ENCODE measurements around the gene KAZN.

Gene KAZN

DNA sequence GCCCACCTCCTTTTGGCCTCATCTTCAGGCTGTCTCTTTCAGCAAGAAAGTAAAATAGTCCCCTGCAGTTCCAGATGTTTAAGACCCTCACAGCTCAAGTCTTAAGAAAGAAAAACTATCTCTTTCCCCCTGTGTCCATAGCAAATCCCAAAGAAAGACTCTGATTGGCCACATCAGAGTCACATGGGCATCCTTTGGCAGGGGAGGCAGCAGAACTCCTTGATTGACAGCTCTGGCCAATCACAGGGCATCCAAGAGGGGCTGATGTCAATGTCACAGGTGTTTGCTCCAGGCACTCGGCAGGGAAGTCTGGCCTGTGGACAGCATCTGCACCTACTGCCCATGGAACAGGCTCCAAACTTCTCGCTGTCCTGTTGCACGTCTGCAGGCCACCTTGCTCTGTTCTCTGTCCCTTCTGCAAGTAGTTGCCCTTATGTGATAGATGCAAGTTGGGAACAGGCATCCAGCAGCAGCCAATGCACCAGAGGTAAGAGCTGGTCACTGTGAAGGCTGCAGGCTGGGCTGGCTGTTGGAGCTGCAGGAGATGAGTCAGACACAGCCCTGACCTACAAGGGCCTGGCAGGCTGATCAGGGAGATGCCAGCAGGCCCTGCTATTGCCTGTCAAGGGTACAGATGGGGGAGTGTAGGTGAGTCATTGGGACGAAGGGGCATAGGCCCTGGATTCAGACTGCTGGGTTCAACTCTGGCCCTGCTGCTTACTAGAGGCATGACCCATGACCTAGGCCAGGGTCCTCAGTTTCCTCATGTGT, 458.2 kb downstream of the KAZN start:
- TF ChIP-seq TCF12 (IDR thresholded peaks at IDR 0.05; ENCODE audit: low read depth) (no peak), CEBPB (IDR thresholded peaks at IDR 0.05) (no peak), RAD21 (IDR thresholded peaks at IDR 0.05; ENCODE audit: low read depth) (no peak), FOXM1 (IDR thresholded peaks at IDR 0.05; ENCODE audit: borderline replicate concordance, low read depth) (no peak)
- TF ChIP-seq, protein P1, sequence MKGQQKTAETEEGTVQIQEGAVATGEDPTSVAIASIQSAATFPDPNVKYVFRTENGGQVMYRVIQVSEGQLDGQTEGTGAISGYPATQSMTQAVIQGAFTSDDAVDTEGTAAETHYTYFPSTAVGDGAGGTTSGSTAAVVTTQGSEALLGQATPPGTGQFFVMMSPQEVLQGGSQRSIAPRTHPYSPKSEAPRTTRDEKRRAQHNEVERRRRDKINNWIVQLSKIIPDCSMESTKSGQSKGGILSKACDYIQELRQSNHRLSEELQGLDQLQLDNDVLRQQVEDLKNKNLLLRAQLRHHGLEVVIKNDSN (IDR thresholded peaks at IDR 0.05) = peak; percentile 81
- TF ChIP-seq, protein P2, sequence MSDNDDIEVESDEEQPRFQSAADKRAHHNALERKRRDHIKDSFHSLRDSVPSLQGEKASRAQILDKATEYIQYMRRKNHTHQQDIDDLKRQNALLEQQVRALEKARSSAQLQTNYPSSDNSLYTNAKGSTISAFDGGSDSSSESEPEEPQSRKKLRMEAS (IDR thresholded peaks at IDR 0.05) = no peak
- TF ChIP-seq, protein P3, sequence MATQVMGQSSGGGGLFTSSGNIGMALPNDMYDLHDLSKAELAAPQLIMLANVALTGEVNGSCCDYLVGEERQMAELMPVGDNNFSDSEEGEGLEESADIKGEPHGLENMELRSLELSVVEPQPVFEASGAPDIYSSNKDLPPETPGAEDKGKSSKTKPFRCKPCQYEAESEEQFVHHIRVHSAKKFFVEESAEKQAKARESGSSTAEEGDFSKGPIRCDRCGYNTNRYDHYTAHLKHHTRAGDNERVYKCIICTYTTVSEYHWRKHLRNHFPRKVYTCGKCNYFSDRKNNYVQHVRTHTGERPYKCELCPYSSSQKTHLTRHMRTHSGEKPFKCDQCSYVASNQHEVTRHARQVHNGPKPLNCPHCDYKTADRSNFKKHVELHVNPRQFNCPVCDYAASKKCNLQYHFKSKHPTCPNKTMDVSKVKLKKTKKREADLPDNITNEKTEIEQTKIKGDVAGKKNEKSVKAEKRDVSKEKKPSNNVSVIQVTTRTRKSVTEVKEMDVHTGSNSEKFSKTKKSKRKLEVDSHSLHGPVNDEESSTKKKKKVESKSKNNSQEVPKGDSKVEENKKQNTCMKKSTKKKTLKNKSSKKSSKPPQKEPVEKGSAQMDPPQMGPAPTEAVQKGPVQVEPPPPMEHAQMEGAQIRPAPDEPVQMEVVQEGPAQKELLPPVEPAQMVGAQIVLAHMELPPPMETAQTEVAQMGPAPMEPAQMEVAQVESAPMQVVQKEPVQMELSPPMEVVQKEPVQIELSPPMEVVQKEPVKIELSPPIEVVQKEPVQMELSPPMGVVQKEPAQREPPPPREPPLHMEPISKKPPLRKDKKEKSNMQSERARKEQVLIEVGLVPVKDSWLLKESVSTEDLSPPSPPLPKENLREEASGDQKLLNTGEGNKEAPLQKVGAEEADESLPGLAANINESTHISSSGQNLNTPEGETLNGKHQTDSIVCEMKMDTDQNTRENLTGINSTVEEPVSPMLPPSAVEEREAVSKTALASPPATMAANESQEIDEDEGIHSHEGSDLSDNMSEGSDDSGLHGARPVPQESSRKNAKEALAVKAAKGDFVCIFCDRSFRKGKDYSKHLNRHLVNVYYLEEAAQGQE (IDR thresholded peaks at IDR 0.05; ENCODE audit: low read depth) = no peak

DNA sequence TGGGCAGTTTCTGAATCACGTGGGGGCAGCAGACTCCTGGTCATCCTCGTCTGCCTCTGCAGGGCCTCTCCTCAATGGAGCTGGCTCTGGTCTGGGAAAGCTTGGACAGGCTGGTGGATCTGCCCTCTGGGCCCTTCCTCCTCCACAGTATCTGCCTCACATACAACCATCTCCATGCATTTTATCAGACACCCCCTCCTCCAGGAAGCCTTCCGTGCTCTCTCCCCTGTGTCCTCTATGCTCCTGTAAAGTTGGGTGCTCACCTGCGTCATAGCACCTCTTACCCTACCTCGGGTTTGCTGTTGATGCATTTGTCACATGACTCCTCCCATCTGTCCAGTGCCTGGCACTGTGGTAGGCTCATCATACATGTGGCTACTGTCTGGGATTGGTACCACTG, 459.3 kb downstream of the KAZN start:
- no peak for TF ChIP-seq EGR1 (IDR thresholded peaks at IDR 0.05)
- no peak for TF ChIP-seq RAD21 (IDR thresholded peaks at IDR 0.05; ENCODE audit: low read depth)
- TF ChIP-seq, protein P2 (IDR thresholded peaks at IDR 0.05) = no peak
- no peak for TF ChIP-seq NFIC (IDR thresholded peaks at IDR 0.05)
- TF ChIP-seq ZBTB7A (IDR thresholded peaks at IDR 0.05; ENCODE audit: low read depth) = no peak

DNA sequence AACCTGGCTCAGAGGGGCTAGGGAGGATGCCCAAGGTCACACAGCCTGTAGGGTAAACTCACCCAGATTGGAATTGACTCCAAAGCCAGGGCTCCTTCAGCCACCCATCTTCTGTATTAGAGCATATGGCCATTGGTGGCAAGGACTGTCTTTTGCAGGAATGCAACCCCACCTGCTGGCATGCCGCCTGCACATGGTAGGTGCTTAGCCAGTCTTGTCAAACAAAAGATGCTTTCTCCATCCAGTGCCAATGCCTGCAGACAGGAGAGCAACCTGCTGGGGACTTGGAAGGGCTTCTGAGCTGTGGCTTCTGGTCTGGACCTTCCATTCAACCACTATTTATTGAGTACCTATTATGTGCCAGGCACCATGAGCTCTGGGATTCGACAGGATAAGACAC, 459.8 kb downstream of the KAZN start:
- no peak for TF ChIP-seq TCF12 (IDR thresholded peaks at IDR 0.05; ENCODE audit: low read depth)
- no peak for TF ChIP-seq TAF1 (IDR thresholded peaks at IDR 0.05; ENCODE audit: low read depth)

DNA sequence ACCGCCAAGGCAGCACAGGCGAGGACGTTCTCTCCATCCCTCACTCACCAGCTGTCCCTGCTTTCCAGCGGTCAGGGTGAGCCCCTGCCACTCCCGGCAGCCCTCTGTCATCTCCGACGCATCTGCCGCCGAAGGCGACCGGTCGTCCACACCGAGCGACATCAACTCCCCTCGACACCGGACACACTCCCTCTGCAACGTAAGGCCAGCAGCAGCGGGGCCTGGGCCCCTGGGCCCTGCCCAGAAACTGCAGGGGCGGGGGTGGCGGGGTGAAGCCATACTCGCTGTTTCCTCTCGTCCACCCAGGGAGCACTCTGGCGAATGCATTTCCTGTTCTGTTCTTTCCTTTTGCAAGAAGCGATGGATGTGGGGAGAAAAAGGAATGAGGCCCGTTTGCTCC, 461.6 kb downstream of the KAZN start:
- no peak for TF ChIP-seq CEBPB (IDR thresholded peaks at IDR 0.05)
- TF ChIP-seq, protein P1 (IDR thresholded peaks at IDR 0.05) = no peak
- TF ChIP-seq TAF1 (IDR thresholded peaks at IDR 0.05; ENCODE audit: low read depth) = no peak
- TF ChIP-seq ZBTB7A (IDR thresholded peaks at IDR 0.05; ENCODE audit: low read depth) = no peak
- no peak for TF ChIP-seq YY1 (IDR thresholded peaks at IDR 0.05; ENCODE audit: low read depth)
- no peak for TF ChIP-seq TEAD4 (IDR thresholded peaks at IDR 0.05)
- TF ChIP-seq, protein P3 (IDR thresholded peaks at IDR 0.05; ENCODE audit: low read depth) = no peak
- no peak for TF ChIP-seq FOXM1 (IDR thresholded peaks at IDR 0.05; ENCODE audit: borderline replicate concordance, low read depth)

DNA sequence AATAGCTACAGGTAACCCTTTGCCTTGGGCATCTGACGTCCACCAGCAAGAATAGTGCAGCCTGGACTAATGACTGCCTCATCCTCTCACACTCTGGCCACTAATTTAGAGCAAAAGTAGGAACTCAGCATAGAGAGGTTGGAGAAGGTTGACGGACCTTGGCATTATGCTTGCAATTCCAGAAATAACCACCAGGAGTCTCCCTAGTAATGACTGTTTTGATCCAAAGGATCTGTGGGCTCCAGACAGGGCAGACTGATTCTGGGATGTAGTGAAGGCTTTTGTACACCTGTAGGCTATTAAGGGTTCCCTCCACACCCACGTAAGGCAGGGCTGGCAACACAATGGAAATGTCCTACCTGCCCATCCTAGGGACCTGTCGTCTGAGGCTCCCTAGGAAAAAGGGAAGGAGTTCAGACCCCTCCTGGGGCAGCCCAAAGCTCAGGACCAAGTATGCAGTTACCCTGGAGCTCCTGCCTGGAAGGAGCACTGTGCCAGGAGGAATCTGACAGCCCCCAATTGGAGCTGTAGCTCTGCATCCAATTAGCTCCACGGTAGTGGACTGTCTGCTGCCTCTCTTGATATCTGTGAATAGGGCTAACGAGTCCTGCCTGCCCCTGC, 464.1 kb downstream of the KAZN start:
- no peak for TF ChIP-seq CREB1 (IDR thresholded peaks at IDR 0.05; ENCODE audit: low read depth)
- no peak for TF ChIP-seq EGR1 (IDR thresholded peaks at IDR 0.05)
- TF ChIP-seq RAD21 (IDR thresholded peaks at IDR 0.05; ENCODE audit: low read depth) = peak; percentile 49
- TF ChIP-seq YY1 (IDR thresholded peaks at IDR 0.05; ENCODE audit: low read depth) = no peak

DNA sequence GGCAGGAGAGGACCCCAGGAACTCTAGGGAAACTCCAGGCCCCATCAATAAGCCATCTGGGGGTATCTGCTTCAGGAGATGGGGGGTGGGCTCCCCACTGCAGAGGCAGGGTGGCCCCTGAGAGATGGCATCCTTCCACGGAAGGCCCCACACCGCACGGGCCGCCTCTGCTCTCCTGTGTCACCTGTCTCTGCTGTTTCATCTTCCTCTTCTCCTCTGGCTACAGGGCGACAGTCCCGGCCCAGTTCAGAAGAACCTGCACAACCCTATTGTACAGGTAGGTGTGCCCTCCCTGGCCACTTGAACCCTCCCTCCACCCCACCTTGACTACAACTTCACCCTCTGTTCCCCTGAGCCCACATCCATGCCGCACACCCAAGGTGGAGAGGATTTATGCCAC, 464.9 kb downstream of the KAZN start:
- TF ChIP-seq NFIC (IDR thresholded peaks at IDR 0.05) (no peak), RAD21 (IDR thresholded peaks at IDR 0.05; ENCODE audit: low read depth) (no peak), TAF1 (IDR thresholded peaks at IDR 0.05; ENCODE audit: low read depth) (no peak), CREB1 (IDR thresholded peaks at IDR 0.05; ENCODE audit: low read depth) (no peak), TEAD4 (IDR thresholded peaks at IDR 0.05) (no peak), EP300 (IDR thresholded peaks at IDR 0.05; ENCODE audit: borderline replicate concordance) (no peak), FOXM1 (IDR thresholded peaks at IDR 0.05; ENCODE audit: borderline replicate concordance, low read depth) (no peak), EGR1 (IDR thresholded peaks at IDR 0.05) (no peak), YY1 (IDR thresholded peaks at IDR 0.05; ENCODE audit: low read depth) (no peak)
- TF ChIP-seq, protein P3 (IDR thresholded peaks at IDR 0.05; ENCODE audit: low read depth) = no peak
